ENCODE data around the gene QPCT. TPM values are rescaled to one million over a fixed set of nuclear protein-coding genes. Genes with fewer than 3 reads are reported as not detected.
"Not testable (repeated sequence)": the region's sequence is repeated elsewhere in the genome, so short reads cannot be mapped to it uniquely, and the experiment has no call there.

Gene QPCT
- total RNA-seq, 1 donor from 2014 or later = 5.9 TPM

GRCh38 chr2:37391711-37392110 is 47.3 kb downstream of the QPCT start:
- no peak for DNase-seq

GRCh38 chr2:37392428-37392827 is 48.0 kb downstream of the QPCT start:
- DNase-seq = no peak

- DNase-seq = no peak
These were observed 49.8 kb downstream of the QPCT start for GRCh38 chr2:37394263-37394662.

GRCh38 chr2:37394796-37395555 is 50.5 kb downstream of the QPCT start:
- DNase-seq = no peak

GRCh38 chr2:37396890-37397565 is 52.6 kb downstream of the QPCT start:
- DNase-seq = no peak

- no peak for DNase-seq
These were observed 54.6 kb downstream of the QPCT start for GRCh38 chr2:37398990-37399389.

GRCh38 chr2:37400041-37400440 is 55.6 kb downstream of the QPCT start:
- no peak for DNase-seq

- DNase-seq = no peak
These were observed 58.2 kb downstream of the QPCT start for GRCh38 chr2:37402636-37403035.

GRCh38 chr2:37405781-37406180 is 61.4 kb downstream of the QPCT start:
- DNase-seq = no peak

- no peak for DNase-seq
These were observed 67.8 kb downstream of the QPCT start for GRCh38 chr2:37412231-37412630.

- DNase-seq = not testable (repeated sequence)
These were observed 69.6 kb downstream of the QPCT start for GRCh38 chr2:37413911-37414469.

- no peak for DNase-seq
These were observed 70.1 kb downstream of the QPCT start for GRCh38 chr2:37414470-37414949.

- no peak for DNase-seq
These were observed 70.8 kb downstream of the QPCT start for GRCh38 chr2:37415128-37415820.

GRCh38 chr2:37417321-37417720 is 72.9 kb downstream of the QPCT start:
- DNase-seq = no peak

GRCh38 chr2:37418956-37419355 is 74.5 kb downstream of the QPCT start:
- no peak for DNase-seq

GRCh38 chr2:37421686-37422085 is 77.3 kb downstream of the QPCT start:
- DNase-seq = no peak

GRCh38 chr2:37422816-37423215 is 78.4 kb downstream of the QPCT start:
- no peak for DNase-seq

Small RNA genes lying within 50 kb of the gene (small RNA-seq; reads per million reads assigned to genes)
- gene RNU6-939P = not detected

Other genes with a start within 250 kb of the QPCT start
- 48.7 TPM for gene EIF2AK2, start 187.7 kb upstream of the QPCT start, total RNA-seq
- not detected for gene SULT6B1, start 156.0 kb upstream of the QPCT start, total RNA-seq
- gene CEBPZOS, start 148.1 kb upstream of the QPCT start, total RNA-seq = 24.5 TPM
- gene CEBPZ, start 113.0 kb upstream of the QPCT start, total RNA-seq = 65.0 TPM
- gene NDUFAF7, start 113.0 kb upstream of the QPCT start, total RNA-seq = 36.2 TPM
- 29.9 TPM for gene PRKD3, start 19.8 kb upstream of the QPCT start, total RNA-seq